Measurements from ENCODE around the gene RANBP1. TPM values are rescaled to one million over a fixed set of nuclear protein-coding genes. Genes with fewer than 3 reads are reported as not detected.

Gene RANBP1
- polyA plus RNA-seq, 2 of the 4 experiments (the other 2 are of a cell fraction): 239 to 338 TPM

DNA sequence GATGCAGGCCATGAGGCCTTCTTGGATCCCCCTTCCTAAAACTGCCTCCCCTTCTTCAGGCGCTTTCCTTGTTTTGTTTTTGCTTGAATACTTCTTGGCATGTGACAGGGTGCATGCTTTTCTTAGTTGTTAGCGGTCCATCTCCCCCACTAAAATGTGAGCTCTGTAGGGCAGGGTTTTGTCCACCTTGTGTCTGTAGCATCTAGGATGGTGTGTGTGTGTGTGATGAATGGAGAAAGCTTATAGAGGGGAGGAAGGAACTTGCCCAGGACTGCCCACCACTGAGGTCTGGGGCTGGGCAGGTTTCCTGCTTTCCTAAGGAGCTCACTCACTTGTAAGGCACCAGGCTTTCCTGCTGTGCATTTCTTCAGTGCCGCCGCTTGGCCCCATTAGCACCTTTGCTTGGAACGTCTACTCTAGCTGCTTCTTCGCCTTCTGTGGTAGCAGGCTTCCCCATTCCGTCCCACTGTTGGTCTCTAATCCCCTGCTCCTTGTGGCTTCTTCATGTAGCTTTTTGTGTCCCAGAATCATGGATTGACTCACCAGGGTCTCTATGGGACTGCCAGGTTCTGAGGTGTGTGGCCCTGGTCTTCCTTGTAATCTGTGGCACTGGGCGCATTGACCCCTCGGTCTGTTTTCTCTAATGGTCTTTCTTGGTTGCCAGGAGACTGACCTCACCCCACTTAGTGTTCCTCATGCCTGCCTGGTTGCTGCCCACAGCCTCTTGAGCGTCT, 32.6 kb upstream of the RANBP1 start:
- Histone ChIP-seq H3K27ac (no peak overlapping the region), H3K4me3 (no peak overlapping the region), H3K9me3 (no peaks in the 10 kb centered on the region), H3K4me2 (no peak overlapping the region), H3K4me1 (peaks cover 16% of the 10 kb centered on the region; the same call in 2 of the 3 replicates)
- CTCF ChIA-PET: interaction anchor here (2.5 kb wide), 1 partner anchor 28 kb away, joined by 7 read pairs; no protein-coding TSS in a partner anchor
- no peak for DNase-seq (ENCODE audit: low read depth in 1 of 2, low spot score in 1 of 2)
- 95% methylated on average over 9 of the region's 10 CpGs for WGBS (ENCODE audit: missing lambda C conversion rate)
- TF ChIP-seq RNF2 (IDR thresholded peaks at IDR 0.05; ENCODE audit: borderline replicate concordance, low read depth): no peak
- TF ChIP-seq CEBPB (IDR thresholded peaks at IDR 0.05): no peak
- TF ChIP-seq CHD4 (IDR thresholded peaks at IDR 0.05; ENCODE audit: borderline replicate concordance): no peak
- TF ChIP-seq, protein P1, sequence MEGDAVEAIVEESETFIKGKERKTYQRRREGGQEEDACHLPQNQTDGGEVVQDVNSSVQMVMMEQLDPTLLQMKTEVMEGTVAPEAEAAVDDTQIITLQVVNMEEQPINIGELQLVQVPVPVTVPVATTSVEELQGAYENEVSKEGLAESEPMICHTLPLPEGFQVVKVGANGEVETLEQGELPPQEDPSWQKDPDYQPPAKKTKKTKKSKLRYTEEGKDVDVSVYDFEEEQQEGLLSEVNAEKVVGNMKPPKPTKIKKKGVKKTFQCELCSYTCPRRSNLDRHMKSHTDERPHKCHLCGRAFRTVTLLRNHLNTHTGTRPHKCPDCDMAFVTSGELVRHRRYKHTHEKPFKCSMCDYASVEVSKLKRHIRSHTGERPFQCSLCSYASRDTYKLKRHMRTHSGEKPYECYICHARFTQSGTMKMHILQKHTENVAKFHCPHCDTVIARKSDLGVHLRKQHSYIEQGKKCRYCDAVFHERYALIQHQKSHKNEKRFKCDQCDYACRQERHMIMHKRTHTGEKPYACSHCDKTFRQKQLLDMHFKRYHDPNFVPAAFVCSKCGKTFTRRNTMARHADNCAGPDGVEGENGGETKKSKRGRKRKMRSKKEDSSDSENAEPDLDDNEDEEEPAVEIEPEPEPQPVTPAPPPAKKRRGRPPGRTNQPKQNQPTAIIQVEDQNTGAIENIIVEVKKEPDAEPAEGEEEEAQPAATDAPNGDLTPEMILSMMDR (IDR thresholded peaks at IDR 0.05): no peak
- TF ChIP-seq, protein P2, sequence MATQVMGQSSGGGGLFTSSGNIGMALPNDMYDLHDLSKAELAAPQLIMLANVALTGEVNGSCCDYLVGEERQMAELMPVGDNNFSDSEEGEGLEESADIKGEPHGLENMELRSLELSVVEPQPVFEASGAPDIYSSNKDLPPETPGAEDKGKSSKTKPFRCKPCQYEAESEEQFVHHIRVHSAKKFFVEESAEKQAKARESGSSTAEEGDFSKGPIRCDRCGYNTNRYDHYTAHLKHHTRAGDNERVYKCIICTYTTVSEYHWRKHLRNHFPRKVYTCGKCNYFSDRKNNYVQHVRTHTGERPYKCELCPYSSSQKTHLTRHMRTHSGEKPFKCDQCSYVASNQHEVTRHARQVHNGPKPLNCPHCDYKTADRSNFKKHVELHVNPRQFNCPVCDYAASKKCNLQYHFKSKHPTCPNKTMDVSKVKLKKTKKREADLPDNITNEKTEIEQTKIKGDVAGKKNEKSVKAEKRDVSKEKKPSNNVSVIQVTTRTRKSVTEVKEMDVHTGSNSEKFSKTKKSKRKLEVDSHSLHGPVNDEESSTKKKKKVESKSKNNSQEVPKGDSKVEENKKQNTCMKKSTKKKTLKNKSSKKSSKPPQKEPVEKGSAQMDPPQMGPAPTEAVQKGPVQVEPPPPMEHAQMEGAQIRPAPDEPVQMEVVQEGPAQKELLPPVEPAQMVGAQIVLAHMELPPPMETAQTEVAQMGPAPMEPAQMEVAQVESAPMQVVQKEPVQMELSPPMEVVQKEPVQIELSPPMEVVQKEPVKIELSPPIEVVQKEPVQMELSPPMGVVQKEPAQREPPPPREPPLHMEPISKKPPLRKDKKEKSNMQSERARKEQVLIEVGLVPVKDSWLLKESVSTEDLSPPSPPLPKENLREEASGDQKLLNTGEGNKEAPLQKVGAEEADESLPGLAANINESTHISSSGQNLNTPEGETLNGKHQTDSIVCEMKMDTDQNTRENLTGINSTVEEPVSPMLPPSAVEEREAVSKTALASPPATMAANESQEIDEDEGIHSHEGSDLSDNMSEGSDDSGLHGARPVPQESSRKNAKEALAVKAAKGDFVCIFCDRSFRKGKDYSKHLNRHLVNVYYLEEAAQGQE (IDR thresholded peaks at IDR 0.05): no peak
- no peak for TF ChIP-seq RARB (CRISPR knock-in tag; IDR thresholded peaks at IDR 0.05)
- TF ChIP-seq MAFK (IDR thresholded peaks at IDR 0.05; ENCODE audit: partially characterized antibody): no peak
- TF ChIP-seq, protein P3, sequence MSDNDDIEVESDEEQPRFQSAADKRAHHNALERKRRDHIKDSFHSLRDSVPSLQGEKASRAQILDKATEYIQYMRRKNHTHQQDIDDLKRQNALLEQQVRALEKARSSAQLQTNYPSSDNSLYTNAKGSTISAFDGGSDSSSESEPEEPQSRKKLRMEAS (IDR thresholded peaks at IDR 0.05): no peak
- FAIRE-seq: no peak
- no peak for ATAC-seq
- POLR2A ChIA-PET: no interaction called here

DNA sequence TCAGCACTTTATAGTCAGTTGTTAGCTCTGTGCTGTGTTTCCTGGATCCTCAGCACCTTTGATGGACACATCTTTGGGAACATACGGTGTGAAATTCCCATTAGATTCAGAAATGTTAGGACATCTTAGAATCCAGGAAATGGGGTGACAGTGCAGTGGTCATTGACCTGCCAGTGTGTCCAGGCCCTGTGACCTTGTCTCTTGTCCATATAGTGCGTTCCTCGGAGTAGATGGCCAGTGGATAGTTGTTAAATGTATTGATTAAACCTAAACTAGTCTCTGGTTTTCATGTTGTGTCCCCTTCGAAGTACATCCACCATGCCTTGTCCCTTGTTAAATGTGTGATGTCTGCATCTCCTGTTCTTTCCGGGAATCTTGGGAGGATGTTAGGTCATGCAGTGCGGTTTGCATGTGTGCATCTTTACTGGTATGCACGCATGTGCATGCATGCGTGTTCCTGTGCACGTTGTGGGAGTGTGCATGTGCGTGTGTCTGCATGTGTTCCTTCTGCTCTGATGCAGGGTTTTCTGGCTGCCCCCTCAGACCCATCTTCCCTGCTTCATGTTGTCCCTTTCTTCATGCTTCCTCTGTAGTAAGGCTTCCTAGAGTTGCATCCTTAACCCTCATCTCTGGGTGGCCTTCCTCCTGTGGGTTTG, 31.9 kb upstream of the RANBP1 start:
- ChIA-PET POLR2A (no interaction called here), CTCF (no interaction called here)
- H3K4me3 ChIP-seq: no peak overlapping the region
- H3K27ac ChIP-seq: no peak overlapping the region
- FAIRE-seq: no peak
- peaks cover 16% of the 10 kb centered on the region; the same call in 2 of the 3 replicates for H3K4me1 ChIP-seq
- no peak for DNase-seq (ENCODE audit: low read depth in 1 of 2, low spot score in 1 of 2)
- TF ChIP-seq EHF (CRISPR knock-in tag; IDR thresholded peaks at IDR 0.05) (no peak), HDAC2 (IDR thresholded peaks at IDR 0.05) (no peak), EHMT2 (IDR thresholded peaks at IDR 0.05; ENCODE audit: low read depth) (no peak), PHF8 (IDR thresholded peaks at IDR 0.05; ENCODE audit: borderline replicate concordance, low read depth) (no peak), CBX8 (IDR thresholded peaks at IDR 0.05) (no peak), SREBF2 (IDR thresholded peaks at IDR 0.05) (no peak), ZNF302 (CRISPR knock-in tag; IDR thresholded peaks at IDR 0.05) (no peak), POLR2A (IDR thresholded peaks at IDR 0.05; ENCODE audit: low read length) (no peak), RNF2 (IDR thresholded peaks at IDR 0.05; ENCODE audit: borderline replicate concordance, low read depth) (no peak), RFX5 (IDR thresholded peaks at IDR 0.05) (no peak), HOXB13 (CRISPR knock-in tag; IDR thresholded peaks at IDR 0.05; ENCODE audit: low read depth) (no peak), BHLHE40 (IDR thresholded peaks at IDR 0.05; ENCODE audit: low read depth, low read length) (no peak)
- TF ChIP-seq, protein P4, sequence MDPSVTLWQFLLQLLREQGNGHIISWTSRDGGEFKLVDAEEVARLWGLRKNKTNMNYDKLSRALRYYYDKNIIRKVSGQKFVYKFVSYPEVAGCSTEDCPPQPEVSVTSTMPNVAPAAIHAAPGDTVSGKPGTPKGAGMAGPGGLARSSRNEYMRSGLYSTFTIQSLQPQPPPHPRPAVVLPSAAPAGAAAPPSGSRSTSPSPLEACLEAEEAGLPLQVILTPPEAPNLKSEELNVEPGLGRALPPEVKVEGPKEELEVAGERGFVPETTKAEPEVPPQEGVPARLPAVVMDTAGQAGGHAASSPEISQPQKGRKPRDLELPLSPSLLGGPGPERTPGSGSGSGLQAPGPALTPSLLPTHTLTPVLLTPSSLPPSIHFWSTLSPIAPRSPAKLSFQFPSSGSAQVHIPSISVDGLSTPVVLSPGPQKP (IDR thresholded peaks at IDR 0.05; ENCODE audit: low read depth, low read length): no peak
- 96% methylated on average over 10 of the region's 10 CpGs for WGBS (ENCODE audit: missing lambda C conversion rate)
- no peaks in the 10 kb centered on the region for H3K9me3 ChIP-seq
- H3K4me2 ChIP-seq: no peak overlapping the region
- no peak for ATAC-seq
